ENCODE data around the gene UGT1A8. TPM values are rescaled to one million over a fixed set of nuclear protein-coding genes. Genes with fewer than 3 reads are reported as not detected.

The UGT1A8 gene
- total RNA-seq, 4 donors from 2014 or later, result 0.34 TPM; not detected in 3

GRCh38 chr2:233684640-233685039 lies 67.2 kb downstream of the UGT1A8 start:
- Histone ChIP-seq H3K4me1 (no peaks in the 10 kb centered on the region), H3K9me3 (no peaks in the 10 kb centered on the region), H3K4me3 (replicated peaks in 1 of 3) (no peak overlapping the region), H3K36me3 (no peaks in the 10 kb centered on the region), H3K27me3 (no peaks in the 10 kb centered on the region), H3K27ac (no peak overlapping the region)
- 87 to 90% methylated on average over 1 of the region's 1 CpG for WGBS, 2 donors
- DNase-seq, result no peak
- TF ChIP-seq POLR2A (IDR thresholded peaks at IDR 0.05), result no peak
- no peak for TF ChIP-seq CTCF (IDR thresholded peaks at IDR 0.05)
- intact Hi-C loops (cut with DNase I), result no loop called here

GRCh38 chr2:233686928-233687327 lies 69.5 kb downstream of the UGT1A8 start:
- Histone ChIP-seq H3K4me3 (replicated peaks in 1 of 3) (no peak overlapping the region), H3K9me3 (no peaks in the 10 kb centered on the region), H3K27ac (no peak overlapping the region), H3K36me3 (no peaks in the 10 kb centered on the region), H3K27me3 (no peaks in the 10 kb centered on the region), H3K4me1 (peaks cover 10% of the 10 kb centered on the region in 2 donors)
- intact Hi-C loops (cut with DNase I), result no loop called here
- no peak for DNase-seq
- TF ChIP-seq POLR2A (IDR thresholded peaks at IDR 0.05) (no peak), CTCF (IDR thresholded peaks at IDR 0.05) (no peak)
- 84 to 88% methylated on average over 5 of the region's 5 CpGs for WGBS, 2 donors

GRCh38 chr2:233688341-233688740 lies 70.9 kb downstream of the UGT1A8 start:
- no peak overlapping the region for H3K4me3 ChIP-seq (replicated peaks in 1 of 3)
- 86 to 87% methylated on average over 5 of the region's 5 CpGs for WGBS, 2 donors
- intact Hi-C loops (cut with DNase I), result no loop called here
- peaks cover 10 to 16% of the 10 kb centered on the region in 2 donors for H3K4me1 ChIP-seq
- no peak overlapping the region for H3K27ac ChIP-seq
- no peaks in the 10 kb centered on the region for H3K36me3 ChIP-seq
- H3K27me3 ChIP-seq, result no peaks in the 10 kb centered on the region
- H3K9me3 ChIP-seq, result no peaks in the 10 kb centered on the region
- no peak for DNase-seq
- TF ChIP-seq CTCF (IDR thresholded peaks at IDR 0.05) (no peak), POLR2A (IDR thresholded peaks at IDR 0.05) (no peak)

- intact Hi-C loops (cut with DNase I), result no loop called here
- no peak overlapping the region for H3K4me3 ChIP-seq (replicated peaks in 1 of 3)
- peaks cover 10 to 23% of the 10 kb centered on the region in 2 donors for H3K4me1 ChIP-seq
- H3K9me3 ChIP-seq, result no peaks in the 10 kb centered on the region
- TF ChIP-seq CTCF (IDR thresholded peaks at IDR 0.05), result no peak
- TF ChIP-seq POLR2A (IDR thresholded peaks at IDR 0.05), result no peak
- DNase-seq, result no peak
- H3K27ac ChIP-seq, result no peak overlapping the region
- H3K36me3 ChIP-seq, result no peaks in the 10 kb centered on the region
- H3K27me3 ChIP-seq, result no peaks in the 10 kb centered on the region
These were observed 71.6 kb downstream of the UGT1A8 start for GRCh38 chr2:233689031-233689430.

- no peaks in the 10 kb centered on the region for H3K27me3 ChIP-seq
- H3K9me3 ChIP-seq, result no peaks in the 10 kb centered on the region
- H3K4me1 ChIP-seq, result peaks cover 10 to 28% of the 10 kb centered on the region in 2 donors
- WGBS, 2 donors, result 26 to 35% methylated on average over 3 of the region's 3 CpGs
- no peaks in the 10 kb centered on the region for H3K36me3 ChIP-seq
- intact Hi-C loops (cut with DNase I), result no loop called here
- no peak overlapping the region for H3K4me3 ChIP-seq (replicated peaks in 1 of 3)
- no peak for DNase-seq
- no peak for TF ChIP-seq POLR2A (IDR thresholded peaks at IDR 0.05)
- TF ChIP-seq CTCF (IDR thresholded peaks at IDR 0.05), result no peak
- no peak overlapping the region for H3K27ac ChIP-seq
These were observed 72.1 kb downstream of the UGT1A8 start for GRCh38 chr2:233689501-233689900.
